Endothelial cell of umbilical vein (primary cell): ENCODE measurements around the gene ESCO1. TPM values are rescaled to one million over a fixed set of nuclear protein-coding genes. Genes with fewer than 3 reads are reported as not detected.

Experiments
- BruUV-seq: library from RNA; stranded (reverse); fragments of 400-500 nt; replicated peaks from 2 replicates; lab custom pipeline; 2021; lab: Mats Ljungman, UMichigan
- CTCF ChIA-PET: fragments of 300-600, 350-600 bp; sonication (Branson Sonifier 250); formaldehyde crosslinking; loops from one replicate; lab custom pipeline; 2021; ENCODE audit warnings: antibody characterized with exemption, inconsistent platforms; lab: Charles Lee
- POLR2A ChIA-PET: fragments of 300-600, 350-600 bp; sonication (Branson Sonifier 250); formaldehyde crosslinking; loops from one replicate; lab custom pipeline; 2021; ENCODE audit warnings: antibody characterized with exemption, inconsistent platforms; lab: Charles Lee
- DNase-seq: peaks from one replicate; pipeline ENCODE4 v3.0.0-alpha.2; 2011; ENCODE audit warnings: low read depth, low spot score
- FAIRE-seq: peaks from 2 replicates; lab custom pipeline; 2011; peaks lifted over from hg19 to GRCh38; lab: Jason Lieb, UNC
- H2AFZ ChIP-seq: 2 replicates; pipeline ENCODE4 v1.6.0; 2012; ENCODE audit warnings: low read depth, low read length, control low read depth, inconsistent platforms
- H3K27ac ChIP-seq: 2 replicates; pipeline ENCODE4 v1.5.1; 2011; ENCODE audit warnings: low read depth, mild to moderate bottlenecking, control low read depth, low read length, moderate library complexity; ENCODE audit not compliant: insufficient read depth
- H3K27me3 ChIP-seq, 2 experiments: 2 replicates each; pipeline versions ENCODE4 v1.6.0 to v1.6.1; 2011; ENCODE audit warnings: low read length in 2 of 2, mixed read lengths in 1 of 2; ENCODE audit not compliant: control insufficient read depth in 2 of 2, insufficient read depth in 2 of 2
- H3K36me3 ChIP-seq, 2 experiments: 2 replicates in 1 of 2; 3 replicates in 1 of 2; pipeline ENCODE4 v1.5.1; 2011; ENCODE audit warnings: low read length in 2 of 2, mild to moderate bottlenecking in 1 of 2, moderate library complexity in 1 of 2; ENCODE audit not compliant: control insufficient read depth in 2 of 2, insufficient read depth in 2 of 2; ENCODE audit errors: extremely low read depth in 1 of 2
- H3K4me1 ChIP-seq: 3 replicates; pipeline ENCODE4 v1.5.1; 2011; ENCODE audit warnings: mild to moderate bottlenecking, low read length; ENCODE audit not compliant: control insufficient read depth, insufficient read depth; ENCODE audit errors: extremely low read depth
- H3K4me2 ChIP-seq: 2 replicates; pipeline ENCODE4 v1.6.1; 2011; ENCODE audit warnings: low read length, control low read depth, mixed read lengths; ENCODE audit not compliant: insufficient read depth
- H3K4me3 ChIP-seq, 3 experiments: fragments of 200-600 bp in 1 of 3; sonication (generic), shearing (Covaris generic) in 1 of 3; replicated peaks in 1 of 3; 2 replicates each; pipeline ENCODE4 v1.5.1; 2011 to 2016; ENCODE audit warnings: control low read depth in 3 of 3, low read length in 3 of 3, mild to moderate bottlenecking in 2 of 3, inconsistent platforms in 1 of 3, low read depth in 1 of 3, moderate library complexity in 1 of 3; ENCODE audit not compliant: insufficient read depth in 1 of 3
- H3K79me2 ChIP-seq: 2 replicates; pipeline ENCODE4 v1.6.0; 2012; ENCODE audit warnings: low read length, inconsistent platforms; ENCODE audit not compliant: control insufficient read depth, insufficient read depth
- H3K9ac ChIP-seq: replicated peaks from 2 replicates; pipeline ENCODE3; 2011; ENCODE audit warnings: low read length, control low read depth; ENCODE audit not compliant: insufficient read depth; ENCODE audit errors: extremely low read depth
- H3K9me1 ChIP-seq: replicated peaks from 3 replicates; pipeline ENCODE4 v1.6.0; 2011; ENCODE audit warnings: mild to moderate bottlenecking, low read length; ENCODE audit not compliant: control insufficient read depth, insufficient read depth; ENCODE audit errors: extremely low read depth
- H3K9me3 ChIP-seq: replicated peaks from 2 replicates; pipeline ENCODE4 v1.5.1; 2012; ENCODE audit warnings: low read length, inconsistent platforms; ENCODE audit not compliant: control insufficient read depth, insufficient read depth
- H4K20me1 ChIP-seq: replicated peaks from 2 replicates; pipeline ENCODE3; 2011; ENCODE audit warnings: mild to moderate bottlenecking, low read length; ENCODE audit not compliant: control insufficient read depth, insufficient read depth; ENCODE audit errors: extremely low read depth
- CTCF ChIP-seq, 2 donors: IDR thresholded peaks; 1 replicate in 1 of 2; 2 replicates in 1 of 2; pipeline ENCODE4 v1.5.1; 2011; ENCODE audit warnings: low read length in 2 of 2, mild to moderate bottlenecking in 2 of 2, moderate library complexity in 2 of 2, control low read depth in 1 of 2, inconsistent platforms in 1 of 2, low read depth in 1 of 2; ENCODE audit not compliant: insufficient read depth in 1 of 2; ENCODE audit errors: extremely low read depth in 1 of 2
- EZH2 ChIP-seq: IDR thresholded peaks from 2 replicates; pipeline ENCODE4 v1.6.1; 2012; ENCODE audit warnings: borderline replicate concordance, low read depth, mild to moderate bottlenecking, moderate library complexity, low read length, inconsistent platforms; ENCODE audit not compliant: severe bottlenecking
- FOS ChIP-seq: IDR thresholded peaks from 2 replicates; pipeline ENCODE4 v1.6.1; 2011; ENCODE audit warnings: mild to moderate bottlenecking, low read length, moderate library complexity, borderline replicate concordance; ENCODE audit not compliant: insufficient read depth
- GATA2 ChIP-seq: IDR thresholded peaks from 2 replicates; pipeline ENCODE4 v1.7.0; 2011; ENCODE audit warnings: low read depth, mild to moderate bottlenecking, moderate library complexity, mixed read lengths, low read length; ENCODE audit not compliant: insufficient read length, insufficient read depth
- JUN ChIP-seq: IDR thresholded peaks from 2 replicates; pipeline ENCODE4 v1.6.1; 2011; ENCODE audit warnings: borderline replicate concordance, low read depth; ENCODE audit not compliant: insufficient read length, insufficient read depth
- MYC ChIP-seq: IDR thresholded peaks from one replicate; pipeline ENCODE4 v1.6.1; 2011; ENCODE audit warnings: mild to moderate bottlenecking, low read depth, low read length
- POLR2A ChIP-seq: IDR thresholded peaks from 2 replicates; pipeline ENCODE4 v1.6.1; 2012; ENCODE audit warnings: low read depth, mild to moderate bottlenecking, control low read depth, low read length
- POLR2AphosphoS5 ChIP-seq: IDR thresholded peaks from 2 replicates; pipeline ENCODE4 v1.6.1; 2012; ENCODE audit warnings: low read depth, mild to moderate bottlenecking, control low read depth, low read length, moderate library complexity; ENCODE audit not compliant: insufficient read depth
- dilution Hi-C: fragments of 300-500 bp; cut with MboI; formaldehyde crosslinking; loops from one replicate; pipeline ENCODE4 v1.15.0; 2019; ENCODE audit warnings: low sequenced_read_pairs; ENCODE audit not compliant: extremely low pct_ligation_motif_present
- intact Hi-C: fragments of 100-400 bp; cut with micrococcal nuclease; formaldehyde crosslinking; loops from one replicate; pipeline ENCODE4 v1.10.0; 2022
- polyA plus RNA-seq, 4 experiments: library from polyadenylated mRNA; depleted of rRNA in 3 of 4; stranded (reverse) in 3 of 4; unstranded in 1 of 4; fragments of >200 nt; gene quantifications; 2 replicates each; pipeline versions ENCODE4 v1.2.1 to v1.2.3, GENCODE V29; 2011 to 2012; ENCODE audit warnings: missing spikeins in 1 of 4
- total RNA-seq: library from RNA; stranded (reverse); gene quantifications from 2 replicates; pipeline ENCODE4 v1.2.3, GENCODE V29; 2021
- TF ChIP-seq, protein P1 (sequence below): IDR thresholded peaks from 2 replicates; pipeline ENCODE4 v1.6.1; 2011; ENCODE audit not compliant: insufficient read depth, insufficient read length

ESCO1 gene
- total and polyA plus RNA-seq, 2 donors (not counting 3 experiments of a cell fraction or from before 2014, with no cell fraction given) = 2.1 to 12.0 TPM

DNA sequence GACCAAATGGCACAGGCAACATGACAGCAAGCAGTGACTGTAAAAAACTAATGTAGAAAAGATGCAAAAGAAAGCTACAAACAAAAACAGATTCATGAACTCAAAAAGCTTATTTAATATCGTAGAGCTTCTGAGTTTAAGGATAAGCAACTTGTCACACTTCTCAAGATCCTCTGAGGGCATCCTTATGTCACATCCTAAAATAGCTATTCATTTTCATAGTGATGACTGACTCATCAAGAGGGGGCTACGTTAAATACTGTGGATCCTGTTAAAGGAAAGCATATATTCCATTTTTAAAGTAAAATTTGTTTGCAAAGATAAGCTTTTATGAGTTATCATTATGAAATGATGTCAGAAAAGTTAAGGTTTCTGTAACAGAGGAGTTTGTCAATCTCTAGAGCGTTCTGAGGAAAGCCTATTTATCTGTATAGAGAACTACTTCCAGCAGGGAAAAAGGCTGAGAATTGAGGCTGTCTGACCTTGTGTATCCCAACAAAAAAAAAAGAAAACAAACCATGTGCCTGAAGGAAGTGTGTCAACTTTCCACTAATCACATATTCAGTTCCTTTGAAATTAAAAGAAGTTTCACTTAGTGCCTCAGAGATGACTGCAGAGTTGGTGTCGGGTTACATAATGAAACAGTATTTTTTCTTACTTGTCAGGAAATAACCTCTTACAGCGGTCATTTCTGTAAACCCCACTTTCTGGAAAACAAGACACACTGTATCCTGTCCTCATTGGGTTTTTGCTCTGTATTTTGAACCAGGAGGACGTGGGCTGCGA is 115.5 kb downstream of the ESCO1 start:
- peak overlapping the region; percentile 8 for H3K9ac ChIP-seq
- H3K9me3 ChIP-seq = no peaks in the 10 kb centered on the region
- peak overlapping the region; percentile 21 for H2AFZ ChIP-seq
- peak; percentile 83 for DNase-seq
- no peaks in the 10 kb centered on the region for H3K9me1 ChIP-seq
- FAIRE-seq = peak; percentile 69
- H3K36me3 ChIP-seq = no peaks in the 10 kb centered on the region
- no peaks in the 10 kb centered on the region for H3K27me3 ChIP-seq
- ChIA-PET POLR2A (interaction anchor here (0.7 kb wide), 1 partner anchor 335 kb away, joined by 5 read pairs; no protein-coding TSS in a partner anchor), CTCF (interaction anchor here (0.9 to 6.1 kb wide), 8 partner anchors 9 to 290 kb away, joined by 3 to 63 read pairs (median 4); partner anchors contain the start of gene ESCO1)
- no peaks in the 10 kb centered on the region for H4K20me1 ChIP-seq
- H3K4me1 ChIP-seq = peaks cover 11% of the 10 kb centered on the region
- peak overlapping the region; percentile 54 for H3K27ac ChIP-seq
- dilution Hi-C loops = no loop called here
- intact Hi-C loops = no loop called here
- TSS peak; percentile 19 for BruUV-seq
- no peaks in the 10 kb centered on the region for H3K79me2 ChIP-seq
- H3K4me3 ChIP-seq = no peak overlapping the region
- peak; percentile 56 for TF ChIP-seq FOS
- peak; percentile 35 for TF ChIP-seq GATA2
- no peak for TF ChIP-seq POLR2A
- TF ChIP-seq JUN = peak; percentile 33
- H3K4me2 ChIP-seq = peak overlapping the region; percentile 95

DNA sequence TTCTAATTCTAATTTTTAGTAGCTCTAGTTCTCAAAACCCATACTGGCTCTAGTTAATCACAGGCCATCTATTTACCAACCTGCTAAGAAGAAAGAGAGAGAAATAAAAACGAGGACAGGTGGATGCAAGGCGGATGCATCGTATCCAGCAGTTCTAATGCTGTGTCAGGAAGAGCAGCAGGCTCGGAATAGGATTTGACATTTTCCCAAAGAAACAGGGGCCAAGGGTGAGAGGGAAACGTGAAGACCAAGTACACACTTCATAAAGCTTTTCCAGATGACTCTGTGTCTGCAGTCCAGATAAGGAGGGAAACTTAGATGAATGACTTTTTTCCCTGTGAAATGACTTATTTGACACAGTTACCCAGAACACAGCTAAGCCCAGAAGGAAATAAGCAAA is 117.5 kb downstream of the ESCO1 start:
- intact Hi-C loops = no loop called here
- H3K27ac ChIP-seq = no peak overlapping the region
- no peaks in the 10 kb centered on the region for H3K36me3 ChIP-seq
- H3K4me3 ChIP-seq = no peak overlapping the region
- DNase-seq (no peak), FAIRE-seq (no peak)
- H3K4me1 ChIP-seq = peaks cover 11% of the 10 kb centered on the region
- no peaks in the 10 kb centered on the region for H3K9me3 ChIP-seq
- H2AFZ ChIP-seq = no peak overlapping the region
- H3K9ac ChIP-seq = no peak overlapping the region
- no TSS peak for BruUV-seq
- POLR2A ChIA-PET = no interaction called here
- no peaks in the 10 kb centered on the region for H3K79me2 ChIP-seq
- no peaks in the 10 kb centered on the region for H3K27me3 ChIP-seq
- dilution Hi-C loops = no loop called here
- CTCF ChIA-PET = interaction anchor here (0.6 to 1.4 kb wide), 2 partner anchors 187 to 288 kb away, joined by 4 to 5 read pairs; no protein-coding TSS in a partner anchor
- no peaks in the 10 kb centered on the region for H3K9me1 ChIP-seq
- no peak overlapping the region for H3K4me2 ChIP-seq
- TF ChIP-seq GATA2 = no peak
- TF ChIP-seq MYC = no peak
- no peak for TF ChIP-seq POLR2A
- TF ChIP-seq EZH2 = no peak
- no peak for TF ChIP-seq JUN
- TF ChIP-seq POLR2AphosphoS5 = no peak
- TF ChIP-seq, protein P1, sequence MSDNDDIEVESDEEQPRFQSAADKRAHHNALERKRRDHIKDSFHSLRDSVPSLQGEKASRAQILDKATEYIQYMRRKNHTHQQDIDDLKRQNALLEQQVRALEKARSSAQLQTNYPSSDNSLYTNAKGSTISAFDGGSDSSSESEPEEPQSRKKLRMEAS = no peak
- no peak for TF ChIP-seq FOS
- TF ChIP-seq CTCF (IDR thresholded peaks at IDR 0.05; ENCODE audit: extremely low read depth in 1 of 2, insufficient read depth in 1 of 2, low read depth in 1 of 2, low read length in 2 of 2) = no peak
- H4K20me1 ChIP-seq = no peaks in the 10 kb centered on the region
